HG03060 (cell line): Measurements from ENCODE around the gene ICAM5.
"Not testable (repeated sequence)": the region's sequence is repeated elsewhere in the genome, so short reads cannot be mapped to it uniquely, and the experiment has no call there.

Experiments used
- ATAC-seq: cut with Tn5 transposase; IDR thresholded peaks from one replicate; pipeline ENCODE4 v1.9.1; 2021; ENCODE audit warnings: low read depth, moderate number of reproducible peaks; ENCODE audit not compliant: unreplicated experiment

Gene ICAM5, protein sequence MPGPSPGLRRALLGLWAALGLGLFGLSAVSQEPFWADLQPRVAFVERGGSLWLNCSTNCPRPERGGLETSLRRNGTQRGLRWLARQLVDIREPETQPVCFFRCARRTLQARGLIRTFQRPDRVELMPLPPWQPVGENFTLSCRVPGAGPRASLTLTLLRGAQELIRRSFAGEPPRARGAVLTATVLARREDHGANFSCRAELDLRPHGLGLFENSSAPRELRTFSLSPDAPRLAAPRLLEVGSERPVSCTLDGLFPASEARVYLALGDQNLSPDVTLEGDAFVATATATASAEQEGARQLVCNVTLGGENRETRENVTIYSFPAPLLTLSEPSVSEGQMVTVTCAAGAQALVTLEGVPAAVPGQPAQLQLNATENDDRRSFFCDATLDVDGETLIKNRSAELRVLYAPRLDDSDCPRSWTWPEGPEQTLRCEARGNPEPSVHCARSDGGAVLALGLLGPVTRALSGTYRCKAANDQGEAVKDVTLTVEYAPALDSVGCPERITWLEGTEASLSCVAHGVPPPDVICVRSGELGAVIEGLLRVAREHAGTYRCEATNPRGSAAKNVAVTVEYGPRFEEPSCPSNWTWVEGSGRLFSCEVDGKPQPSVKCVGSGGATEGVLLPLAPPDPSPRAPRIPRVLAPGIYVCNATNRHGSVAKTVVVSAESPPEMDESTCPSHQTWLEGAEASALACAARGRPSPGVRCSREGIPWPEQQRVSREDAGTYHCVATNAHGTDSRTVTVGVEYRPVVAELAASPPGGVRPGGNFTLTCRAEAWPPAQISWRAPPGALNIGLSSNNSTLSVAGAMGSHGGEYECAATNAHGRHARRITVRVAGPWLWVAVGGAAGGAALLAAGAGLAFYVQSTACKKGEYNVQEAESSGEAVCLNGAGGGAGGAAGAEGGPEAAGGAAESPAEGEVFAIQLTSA

DNA sequence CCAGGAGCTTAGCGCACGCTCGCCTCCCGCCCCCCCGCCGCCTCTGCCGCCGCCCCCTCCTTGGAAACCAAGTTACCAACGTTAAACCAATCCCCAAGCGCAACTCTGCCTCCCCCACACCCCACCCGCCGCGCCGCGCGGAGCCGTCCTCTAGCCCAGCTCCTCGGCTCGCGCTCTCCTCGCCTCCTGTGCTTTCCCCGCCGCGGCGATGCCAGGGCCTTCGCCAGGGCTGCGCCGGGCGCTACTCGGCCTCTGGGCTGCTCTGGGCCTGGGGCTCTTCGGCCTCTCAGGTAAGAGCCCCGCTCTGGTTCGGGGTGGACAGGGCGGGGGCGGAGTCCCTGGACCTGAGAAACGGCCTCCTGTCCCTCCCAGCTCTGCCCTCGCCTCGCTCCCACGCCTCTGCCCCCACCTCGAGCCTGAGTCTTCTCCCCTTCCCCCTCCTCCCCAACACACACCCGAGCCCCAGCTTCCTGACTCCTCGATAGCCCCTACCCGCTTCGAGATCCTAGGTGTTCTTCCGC is at the start of gene ICAM5:
Gene ICAM5 (plus strand): TSS at position 117 of the 521 bp plus-strand sequence. CDS start 92 bp downstream, at position 209.
- no peak for ATAC-seq

DNA sequence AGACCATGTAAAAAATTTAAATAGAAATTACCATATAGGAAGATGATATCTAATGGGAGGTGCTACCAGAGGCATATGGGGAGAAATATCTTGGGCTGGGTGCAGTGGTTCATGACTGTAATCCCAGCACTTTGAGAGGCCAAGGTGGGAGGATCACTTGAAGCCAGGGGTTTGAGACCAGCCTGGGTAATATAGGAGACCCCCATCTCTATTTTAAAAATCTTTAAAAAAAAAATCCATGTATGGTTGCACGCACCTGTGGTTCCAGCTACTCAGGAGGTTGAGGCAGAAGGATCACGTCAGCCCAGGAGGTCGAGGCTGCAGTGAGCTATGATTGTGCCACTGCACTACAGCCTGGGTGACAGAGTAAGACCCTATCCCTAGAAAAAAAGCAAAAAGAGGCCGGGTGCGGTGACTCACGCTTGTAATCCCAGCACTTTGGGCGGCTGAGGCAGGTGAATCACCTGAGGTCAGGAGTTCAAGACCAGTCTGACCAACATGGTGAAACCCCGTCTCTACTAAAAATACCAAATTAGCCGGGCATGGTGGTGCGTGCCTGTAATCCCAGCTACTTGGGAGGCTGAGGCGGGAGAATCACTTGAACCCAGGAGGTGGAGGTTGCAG is 47.8 kb upstream of the ICAM5 start:
- not testable (repeated sequence) for ATAC-seq

DNA sequence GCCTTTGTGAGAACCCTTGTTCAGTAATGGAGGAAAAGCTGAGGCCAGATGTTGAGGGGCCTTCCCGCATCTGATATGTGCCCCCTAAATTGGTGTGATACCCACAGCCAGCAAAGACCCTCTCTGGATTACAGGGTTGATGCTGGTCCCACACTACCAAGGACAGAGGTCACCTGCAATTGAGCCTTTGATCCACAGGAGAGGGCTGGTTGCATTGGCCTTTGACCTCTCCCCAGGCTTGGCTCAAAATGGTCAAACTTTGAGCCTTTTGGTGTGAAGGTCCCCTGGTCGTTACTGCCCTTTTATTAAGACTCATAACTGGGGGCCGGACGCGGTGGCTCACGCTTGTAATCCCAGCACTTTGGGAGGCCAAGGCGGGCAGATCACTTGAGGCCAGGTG is 46.1 kb upstream of the ICAM5 start:
- ATAC-seq: no peak

DNA sequence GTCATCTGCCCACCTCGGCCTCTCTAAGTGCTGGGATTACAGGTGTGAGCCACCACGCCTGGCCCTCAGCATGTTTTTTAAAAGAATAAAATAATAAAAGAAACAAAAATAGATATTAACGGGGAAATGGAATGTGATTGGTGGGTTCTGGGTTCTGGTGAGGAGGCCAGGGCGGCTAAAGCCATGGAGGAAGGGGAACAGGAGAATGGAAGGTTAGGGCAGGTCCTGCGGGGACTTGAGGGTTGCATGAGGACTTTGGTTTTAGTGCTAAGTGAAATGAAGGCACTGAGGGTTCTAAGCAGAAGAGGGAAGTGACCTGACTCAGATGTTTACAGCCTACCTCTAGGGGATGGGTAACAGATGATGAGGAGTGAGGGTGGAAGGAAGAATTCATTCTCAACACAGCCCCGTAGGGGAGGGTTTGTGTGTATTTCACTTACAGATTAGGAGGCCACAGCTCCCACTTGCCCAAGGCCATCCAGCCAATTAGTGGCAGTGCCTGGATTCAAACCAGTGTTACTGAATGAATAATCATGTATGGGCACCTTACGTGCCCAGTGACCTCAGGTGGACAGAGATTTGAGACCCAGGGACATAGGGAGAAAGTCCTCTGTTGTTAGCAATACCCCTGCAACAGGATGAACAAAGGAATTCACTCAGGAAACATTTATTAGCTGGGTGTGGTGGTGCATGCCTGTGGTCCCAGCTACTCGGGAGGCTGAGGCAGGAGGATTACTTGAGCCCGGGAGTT is 44.4 kb upstream of the ICAM5 start:
- ATAC-seq: no peak

DNA sequence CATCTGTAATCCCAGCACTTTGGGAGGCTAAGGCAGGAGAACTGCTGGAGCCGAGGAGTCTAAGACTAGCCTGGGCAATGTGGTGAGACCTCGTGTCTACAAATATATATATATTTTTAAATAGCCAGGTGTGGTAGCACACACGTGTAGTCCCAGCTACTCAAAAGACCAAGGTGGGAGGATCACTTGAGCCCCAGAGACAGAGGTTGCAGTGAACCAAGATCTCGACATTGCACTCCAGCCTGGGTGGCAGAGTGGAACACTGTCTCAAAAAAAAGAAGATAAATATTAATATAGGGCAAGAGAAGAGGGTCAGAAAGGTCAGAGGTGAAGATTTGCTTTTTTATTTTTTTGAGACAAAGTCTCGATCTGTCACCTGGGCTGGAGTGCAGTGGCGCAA is 43.2 kb upstream of the ICAM5 start:
- ATAC-seq: no peak

DNA sequence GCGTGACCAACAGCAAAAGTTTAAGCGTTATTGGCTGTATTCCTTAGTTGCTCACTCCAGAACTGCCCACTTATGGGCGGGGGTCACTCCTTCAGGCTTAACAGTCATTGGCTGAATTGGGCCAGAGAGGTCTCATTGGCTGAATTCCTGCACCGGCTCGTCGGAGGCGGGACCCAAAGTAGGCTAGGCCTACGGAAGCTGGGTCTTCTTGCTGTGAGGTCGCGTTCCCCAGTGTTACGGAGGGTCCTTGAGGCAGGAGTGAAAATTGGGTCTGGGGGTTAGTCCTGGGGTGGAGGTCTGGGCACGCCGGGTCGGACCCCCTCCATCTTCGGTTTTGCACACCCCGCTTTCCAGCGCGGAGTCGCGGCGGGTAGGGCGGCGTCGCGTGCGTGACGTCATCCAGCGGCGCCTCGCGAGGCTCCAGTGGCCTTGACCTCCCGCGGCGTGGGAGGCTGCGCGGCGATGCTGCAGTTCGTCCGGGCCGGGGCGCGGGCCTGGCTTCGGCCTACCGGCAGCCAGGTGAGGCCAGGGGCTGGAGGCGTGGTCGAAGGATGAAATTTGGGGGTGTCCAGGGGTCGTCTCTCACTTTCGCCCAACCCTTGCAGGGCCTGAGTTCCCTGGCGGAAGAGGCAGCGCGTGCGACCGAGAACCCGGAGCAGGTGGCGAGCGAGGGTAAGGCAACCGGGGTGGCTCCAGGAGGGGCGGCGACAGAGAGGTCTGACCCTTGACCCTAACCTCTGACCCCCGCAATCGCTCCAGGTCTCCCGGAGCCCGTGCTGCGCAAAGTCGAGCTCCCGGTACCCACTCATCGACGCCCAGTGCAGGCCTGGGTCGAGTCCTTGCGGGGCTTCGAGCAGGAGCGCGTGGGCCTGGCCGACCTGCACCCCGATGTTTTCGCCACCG is 37.7 kb upstream of the ICAM5 start, which contains the start of gene MRPL4:
Gene MRPL4 (plus strand): TSS at position 423 of the 903 bp plus-strand sequence. CDS start 40 bp downstream, at position 463.
- peak; percentile 72 for ATAC-seq

DNA sequence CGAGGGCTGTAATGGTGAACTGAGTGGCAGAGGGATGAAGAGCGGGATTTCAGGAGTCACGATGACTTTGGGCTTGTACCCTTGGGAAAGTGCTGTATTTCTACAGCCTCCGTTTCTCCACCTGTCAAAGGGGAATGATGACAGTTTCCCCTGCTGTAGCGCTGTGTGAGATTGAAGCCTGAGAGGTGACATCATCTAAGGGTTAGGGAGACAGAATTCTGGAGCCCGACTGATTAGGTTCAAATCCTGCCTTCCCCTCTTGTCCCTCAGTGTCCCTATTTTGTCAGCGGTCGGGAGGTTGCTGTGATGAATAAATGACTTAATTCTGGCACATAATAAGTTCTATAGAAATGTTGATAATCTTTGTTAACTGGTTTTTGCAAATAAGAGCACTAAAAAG is 37.0 kb upstream of the ICAM5 start:
- ATAC-seq: no peak

DNA sequence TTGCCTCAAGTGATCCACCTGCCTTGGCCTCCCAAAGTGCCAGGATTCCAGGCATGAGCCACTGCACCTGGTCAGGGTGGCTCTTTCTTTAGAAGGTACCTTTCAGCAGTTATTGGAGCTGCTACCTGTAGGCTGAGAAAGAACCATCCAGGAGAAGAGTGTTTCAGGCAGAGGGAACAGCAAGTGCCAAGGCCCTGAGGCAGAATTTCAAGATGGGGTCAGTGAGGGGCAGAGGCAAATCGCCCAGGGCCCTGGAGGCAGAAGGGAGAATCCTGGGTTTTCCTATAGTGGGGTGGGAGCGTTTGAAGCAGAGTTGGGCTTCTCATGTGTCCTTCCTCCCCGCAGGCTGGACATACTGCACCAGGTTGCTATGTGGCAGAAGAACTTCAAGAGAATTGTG is 35.5 kb upstream of the ICAM5 start:
- ATAC-seq: no peak

DNA sequence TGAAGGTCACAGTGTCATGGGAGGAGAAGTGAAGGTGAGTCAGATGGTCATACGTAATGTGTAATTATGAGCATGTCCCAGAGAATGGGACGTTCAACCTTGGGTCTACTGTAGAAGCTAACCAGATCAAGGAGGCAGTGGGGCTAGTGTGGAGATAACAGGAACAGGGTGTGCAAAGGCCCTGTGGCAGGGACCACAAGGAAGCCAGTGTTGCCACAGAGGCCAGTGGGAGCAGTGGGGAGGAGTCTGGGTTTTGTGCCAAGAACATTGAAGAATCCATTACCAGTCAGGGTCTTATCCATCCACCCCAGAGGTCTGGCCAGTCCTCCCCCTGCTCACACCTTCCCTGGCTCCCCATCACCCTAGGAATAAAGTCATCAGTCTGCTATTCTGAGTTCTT is 34.4 kb upstream of the ICAM5 start:
- ATAC-seq: no peak

DNA sequence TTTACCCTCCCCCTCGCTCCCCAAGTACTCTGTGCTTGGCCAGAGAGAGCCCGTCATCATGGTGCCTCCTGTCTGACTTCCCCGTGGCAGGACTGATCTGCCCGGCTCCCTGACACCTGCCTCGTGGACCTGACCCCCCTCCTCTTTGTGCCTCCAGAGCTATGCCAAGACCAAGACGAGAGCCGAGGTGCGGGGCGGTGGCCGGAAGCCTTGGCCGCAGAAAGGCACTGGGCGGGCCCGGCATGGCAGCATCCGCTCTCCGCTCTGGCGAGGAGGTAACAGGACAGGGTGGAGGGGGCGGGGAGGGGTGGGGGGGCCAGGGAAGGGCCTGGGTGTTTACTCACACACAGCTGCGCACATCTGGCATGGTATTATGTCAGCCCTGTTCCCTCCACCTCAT is 33.2 kb upstream of the ICAM5 start:
- ATAC-seq: no peak

DNA sequence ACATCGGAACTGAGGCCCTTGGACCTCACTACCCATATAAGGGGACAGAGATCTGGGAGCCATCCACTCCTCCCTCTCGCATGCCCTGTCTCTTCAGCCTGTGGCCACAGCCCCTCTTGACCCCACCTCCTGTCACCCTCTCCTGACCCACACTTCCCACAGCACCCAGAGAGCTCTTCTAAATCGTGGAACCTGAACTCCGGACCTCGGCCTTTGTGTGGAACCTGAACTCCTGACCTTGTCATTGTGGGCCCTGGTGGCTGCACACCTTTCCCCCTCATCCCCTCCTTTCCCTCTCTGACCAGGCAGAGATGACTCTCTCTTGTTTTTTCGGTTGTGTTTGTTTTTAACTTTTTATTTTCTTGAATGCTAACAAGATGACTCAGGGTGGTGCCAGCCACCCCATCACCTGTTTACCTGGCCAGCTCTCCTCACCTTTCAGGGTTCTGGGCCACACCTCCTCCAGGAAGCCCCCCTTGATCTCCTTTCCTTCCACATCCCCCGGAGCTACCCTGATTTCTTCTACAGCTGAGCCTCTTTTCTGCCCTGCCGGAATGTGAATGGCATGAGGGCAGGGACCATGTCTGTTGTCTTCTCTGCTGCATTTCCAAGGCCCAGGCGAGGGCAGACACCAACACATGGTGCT is 32.7 kb upstream of the ICAM5 start:
- ATAC-seq: no peak

DNA sequence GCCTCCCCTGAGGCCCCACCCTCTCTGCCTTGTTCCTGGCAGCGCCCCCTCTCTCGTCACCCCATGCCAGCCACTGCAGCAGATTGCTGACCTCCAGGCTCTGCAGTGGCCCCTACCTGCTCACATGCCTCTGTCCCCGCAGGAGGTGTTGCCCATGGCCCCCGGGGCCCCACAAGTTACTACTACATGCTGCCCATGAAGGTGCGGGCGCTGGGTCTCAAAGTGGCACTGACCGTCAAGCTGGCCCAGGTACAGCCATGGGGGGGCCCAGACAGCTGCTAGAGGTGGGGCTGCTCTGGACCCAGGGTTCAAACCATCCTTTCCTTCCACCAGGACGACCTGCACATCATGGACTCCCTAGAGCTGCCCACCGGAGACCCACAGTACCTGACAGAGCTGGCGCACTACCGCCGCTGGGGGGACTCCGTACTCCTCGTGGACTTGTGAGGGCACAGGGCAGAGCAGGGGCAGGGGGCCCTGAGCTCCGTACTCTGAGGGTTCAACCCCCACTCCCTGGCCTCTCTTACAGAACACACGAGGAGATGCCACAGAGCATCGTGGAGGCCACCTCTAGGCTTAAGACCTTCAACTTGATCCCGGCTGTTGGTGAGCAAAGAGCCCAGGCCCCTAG is 31.6 kb upstream of the ICAM5 start:
- ATAC-seq: no peak

DNA sequence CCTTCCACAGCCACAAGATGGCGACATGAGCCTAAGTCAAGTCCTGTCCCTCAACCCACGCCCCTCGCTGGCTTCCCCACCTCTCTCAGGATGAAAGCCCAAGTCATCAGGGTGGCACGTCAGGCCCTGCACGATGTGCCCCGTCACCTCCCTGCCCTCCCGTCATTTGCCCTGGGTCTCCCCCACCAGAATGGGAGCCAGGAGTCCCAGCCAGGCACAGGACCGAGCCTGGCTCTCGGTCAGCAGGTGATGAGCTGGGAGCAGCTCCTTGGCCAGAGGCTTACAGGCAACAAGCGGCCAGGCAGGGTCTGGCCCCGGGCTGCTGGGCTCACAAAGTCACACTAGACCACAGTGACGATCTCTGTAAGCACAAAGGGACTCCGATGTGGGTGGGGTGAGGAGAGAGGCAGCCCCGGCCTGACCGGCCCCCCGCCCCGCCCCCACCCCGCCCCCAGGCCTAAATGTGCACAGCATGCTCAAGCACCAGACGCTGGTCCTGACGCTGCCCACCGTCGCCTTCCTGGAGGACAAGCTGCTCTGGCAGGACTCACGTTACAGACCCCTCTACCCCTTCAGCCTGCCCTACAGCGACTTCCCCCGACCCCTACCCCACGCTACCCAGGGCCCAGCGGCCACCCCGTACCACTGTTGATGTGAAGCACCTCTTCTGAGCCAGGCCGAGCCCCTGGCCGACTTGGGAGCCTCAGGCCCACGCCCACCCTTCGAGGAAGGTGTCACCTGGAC is 30.4 kb upstream of the ICAM5 start:
- no peak for ATAC-seq

DNA sequence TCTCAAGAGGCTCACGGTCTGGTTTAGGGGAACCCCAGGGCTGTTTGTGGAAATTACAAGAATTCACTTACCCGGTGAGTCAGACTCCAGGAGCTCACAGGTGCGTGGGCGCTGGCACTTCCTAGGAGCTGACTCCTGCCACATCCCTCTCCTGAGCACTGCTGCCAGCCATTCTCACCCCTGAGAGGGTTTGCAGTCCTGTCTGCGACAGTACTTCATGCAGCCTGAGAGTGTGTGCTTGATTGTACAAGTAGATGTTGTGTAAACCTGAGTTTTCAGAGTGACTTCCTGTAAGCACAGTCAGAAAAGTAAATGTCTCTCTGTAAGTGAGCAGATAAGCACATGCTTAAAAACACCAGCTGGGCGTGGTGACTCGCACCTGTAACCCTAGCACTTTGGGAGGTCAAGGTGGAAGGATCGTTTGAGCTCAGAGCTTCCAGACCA is 29.6 kb upstream of the ICAM5 start:
- no peak for ATAC-seq

DNA sequence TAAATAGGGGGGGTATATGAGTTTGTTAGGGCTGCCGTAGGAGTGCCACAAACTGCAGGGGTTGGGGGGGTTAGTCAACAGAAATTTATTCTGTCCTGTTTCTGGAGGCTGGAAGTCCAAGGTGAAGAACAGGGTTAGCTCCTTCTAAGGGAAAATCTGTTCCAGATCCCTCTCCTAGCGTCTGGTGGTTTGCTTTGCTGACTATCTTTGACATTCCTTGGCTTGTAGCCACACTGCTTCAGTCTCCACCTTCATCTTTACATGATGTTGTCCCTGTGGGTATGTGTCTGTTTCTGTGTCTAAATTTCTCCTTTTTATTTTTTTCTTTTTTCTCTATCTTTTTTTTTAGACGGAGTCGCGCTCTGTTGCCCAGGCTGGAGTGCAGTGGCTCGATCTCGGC is 27.0 kb upstream of the ICAM5 start:
- no peak for ATAC-seq

DNA sequence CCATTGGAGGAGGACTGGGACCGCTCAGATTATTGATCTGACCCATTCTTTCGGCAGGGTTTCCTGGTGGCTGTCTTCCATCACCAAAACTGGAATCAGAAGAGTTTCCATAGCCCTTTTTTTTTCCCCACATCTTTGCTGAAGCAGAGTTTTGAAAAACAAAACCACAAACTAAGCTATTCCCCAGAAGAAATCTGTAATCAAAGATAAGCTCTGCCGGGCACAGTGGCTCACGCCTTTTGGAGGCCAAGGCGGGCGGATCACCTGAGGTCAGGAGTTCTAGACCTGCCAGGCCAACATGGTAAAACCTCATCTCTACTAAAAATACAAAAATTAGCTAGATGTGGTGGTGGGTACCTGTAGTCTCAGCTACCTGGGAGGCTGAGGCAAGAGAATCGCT is 23.0 kb upstream of the ICAM5 start:
- no peak for ATAC-seq

DNA sequence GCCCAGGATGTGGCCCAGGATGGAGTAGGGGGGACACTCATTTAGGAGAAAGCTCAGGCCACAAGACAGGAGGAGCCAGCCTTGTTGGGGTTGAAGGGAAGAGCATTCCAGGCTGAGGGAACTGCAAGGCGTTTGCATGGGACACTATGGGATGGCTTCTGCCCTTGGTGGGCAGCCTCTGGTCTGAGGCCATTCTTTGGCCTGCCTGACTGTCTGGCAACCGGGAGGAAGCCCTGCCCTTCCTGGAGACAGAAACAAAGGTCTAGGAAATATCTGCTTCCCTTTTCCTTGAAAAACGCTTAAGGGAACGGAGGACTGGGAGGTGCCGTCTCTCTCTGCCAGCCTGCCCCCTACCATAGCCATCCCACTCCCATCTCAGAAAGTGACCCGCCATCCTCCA is 21.7 kb upstream of the ICAM5 start:
- ATAC-seq: no peak
